Astrocyte (in vitro differentiated cells and primary cell): ENCODE measurements around the gene MCF2L2. TPM values are rescaled to one million over a fixed set of nuclear protein-coding genes. Genes with fewer than 3 reads are reported as not detected.
A peak's percentile ranks its signal among the peaks of the same experiment; 100 is the strongest.

Experiments used
- DNase-seq: peaks from one replicate; pipeline ENCODE4 v3.0.0-alpha.2; 2010; ENCODE audit warnings: low read depth
- FAIRE-seq: peaks from 2 replicates; lab custom pipeline; 2011; peaks lifted over from hg19 to GRCh38; lab: Jason Lieb, UNC
- H2AFZ ChIP-seq: 2 replicates; pipeline ENCODE4 v1.6.0; 2012; ENCODE audit warnings: low read depth, low read length, inconsistent platforms
- H3K27ac ChIP-seq: 2 replicates; pipeline ENCODE4 v1.5.1; 2011; ENCODE audit warnings: low read depth, low read length, inconsistent platforms
- H3K27me3 ChIP-seq: 2 replicates; pipeline ENCODE4 v1.6.0; 2011; ENCODE audit warnings: low read length, inconsistent platforms; ENCODE audit not compliant: insufficient read depth
- H3K36me3 ChIP-seq: 2 replicates; pipeline ENCODE4 v1.5.1; 2011; ENCODE audit warnings: low read length, inconsistent platforms; ENCODE audit not compliant: insufficient read depth
- H3K4me1 ChIP-seq: 2 replicates; pipeline ENCODE4 v1.5.1; 2011; ENCODE audit warnings: low read length, inconsistent platforms; ENCODE audit not compliant: insufficient read depth
- H3K4me2 ChIP-seq: 2 replicates; pipeline ENCODE4 v1.6.0; 2012; ENCODE audit warnings: low read length, inconsistent platforms
- H3K4me3 ChIP-seq: 2 replicates; pipeline ENCODE4 v1.5.1; 2011; ENCODE audit warnings: low read depth, mild to moderate bottlenecking, low read length, inconsistent platforms; ENCODE audit not compliant: insufficient read depth
- H3K79me2 ChIP-seq: 2 replicates; pipeline ENCODE4 v1.6.0; 2012; ENCODE audit warnings: mild to moderate bottlenecking, low read length, inconsistent platforms; ENCODE audit not compliant: insufficient read depth
- H3K9ac ChIP-seq: 2 replicates; pipeline ENCODE4 v1.6.0; 2012; ENCODE audit warnings: mild to moderate bottlenecking, low read length, inconsistent platforms
- H3K9me3 ChIP-seq: 2 replicates; pipeline ENCODE4 v1.5.1; 2012; ENCODE audit warnings: low read depth, mild to moderate bottlenecking, low read length, inconsistent platforms; ENCODE audit not compliant: insufficient read depth
- H4K20me1 ChIP-seq: 2 replicates; pipeline ENCODE4 v1.6.0; 2012; ENCODE audit warnings: low read length, inconsistent platforms; ENCODE audit not compliant: insufficient read depth
- H3K27ac Mint-ChIP-seq: one replicate; pipeline ENCODE4 v1.8.0; 2021; ENCODE audit warnings: mild to moderate bottlenecking, mixed read lengths; ENCODE audit not compliant: unreplicated experiment
- H3K27me3 Mint-ChIP-seq: one replicate; pipeline ENCODE4 v1.8.0; 2021; ENCODE audit warnings: low read depth, mixed read lengths; ENCODE audit not compliant: unreplicated experiment
- H3K36me3 Mint-ChIP-seq: one replicate; pipeline ENCODE4 v1.8.0; 2021; ENCODE audit warnings: low read depth, mixed read lengths; ENCODE audit not compliant: unreplicated experiment
- H3K4me1 Mint-ChIP-seq: one replicate; pipeline ENCODE4 v1.8.0; 2021; ENCODE audit warnings: low read depth, mixed read lengths; ENCODE audit not compliant: unreplicated experiment
- H3K4me3 Mint-ChIP-seq: one replicate; pipeline ENCODE4 v1.8.0; 2021; ENCODE audit warnings: mild to moderate bottlenecking, moderate library complexity, mixed read lengths; ENCODE audit not compliant: unreplicated experiment
- H3K9me3 Mint-ChIP-seq: one replicate; pipeline ENCODE4 v1.8.0; 2021; ENCODE audit warnings: mild to moderate bottlenecking, mixed read lengths; ENCODE audit not compliant: unreplicated experiment
- EZH2 ChIP-seq: IDR thresholded peaks from 2 replicates; pipeline ENCODE4 v1.6.1; 2012; ENCODE audit warnings: mild to moderate bottlenecking, low read length, inconsistent platforms; ENCODE audit not compliant: insufficient read depth
- total RNA-seq: library from RNA; stranded (reverse); gene quantifications from 2 replicates; pipeline ENCODE4 v1.2.1, GENCODE V29; 2021
- TF ChIP-seq, protein P1 (sequence below): IDR thresholded peaks from 2 replicates; pipeline ENCODE4 v1.5.1; 2011; ENCODE audit warnings: low read depth, mild to moderate bottlenecking, inconsistent platforms, low read length, moderate library complexity; ENCODE audit not compliant: insufficient read depth

Gene MCF2L2
- total RNA-seq, 1 donor from 2014 or later: 0.89 TPM

DNA sequence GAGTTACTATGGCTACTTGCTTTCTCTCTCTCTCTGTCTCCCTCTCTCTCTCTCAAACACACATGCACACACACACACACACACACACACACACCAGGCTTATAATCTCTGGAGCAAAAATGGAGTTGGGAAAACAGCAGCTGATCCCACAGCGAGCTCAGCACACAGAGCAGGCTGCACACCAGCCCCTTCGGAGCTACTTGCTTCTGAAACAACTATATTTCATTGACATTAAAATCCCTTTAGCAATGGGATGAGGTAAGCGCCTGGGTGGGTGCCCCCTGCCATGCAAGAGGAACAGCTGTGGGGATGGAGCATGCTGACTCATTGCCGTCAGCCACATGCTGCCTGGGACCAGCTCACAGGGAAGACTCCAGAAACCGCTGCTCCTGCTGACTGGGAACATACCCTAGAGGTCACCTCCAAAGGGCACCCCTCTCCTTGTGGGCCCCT is 129.7 kb downstream of the MCF2L2 start:
- peak; percentile 92 for DNase-seq
- peak overlapping the region; percentile 69 for H3K27ac ChIP-seq
- no peaks in the 10 kb centered on the region for H3K27me3 Mint-ChIP-seq
- peak overlapping the region; percentile 93 for H3K27ac Mint-ChIP-seq
- H3K27me3 ChIP-seq: no peaks in the 10 kb centered on the region
- peak overlapping the region; percentile 85 for H3K4me2 ChIP-seq
- H3K9ac ChIP-seq: peak overlapping the region; percentile 66
- H3K4me1 ChIP-seq: peaks cover 27% of the 10 kb centered on the region
- H3K36me3 ChIP-seq: no peaks in the 10 kb centered on the region
- H4K20me1 ChIP-seq: no peaks in the 10 kb centered on the region
- peak overlapping the region; percentile 31 for H3K4me3 ChIP-seq
- no peak for TF ChIP-seq EZH2
- TF ChIP-seq, protein P1, sequence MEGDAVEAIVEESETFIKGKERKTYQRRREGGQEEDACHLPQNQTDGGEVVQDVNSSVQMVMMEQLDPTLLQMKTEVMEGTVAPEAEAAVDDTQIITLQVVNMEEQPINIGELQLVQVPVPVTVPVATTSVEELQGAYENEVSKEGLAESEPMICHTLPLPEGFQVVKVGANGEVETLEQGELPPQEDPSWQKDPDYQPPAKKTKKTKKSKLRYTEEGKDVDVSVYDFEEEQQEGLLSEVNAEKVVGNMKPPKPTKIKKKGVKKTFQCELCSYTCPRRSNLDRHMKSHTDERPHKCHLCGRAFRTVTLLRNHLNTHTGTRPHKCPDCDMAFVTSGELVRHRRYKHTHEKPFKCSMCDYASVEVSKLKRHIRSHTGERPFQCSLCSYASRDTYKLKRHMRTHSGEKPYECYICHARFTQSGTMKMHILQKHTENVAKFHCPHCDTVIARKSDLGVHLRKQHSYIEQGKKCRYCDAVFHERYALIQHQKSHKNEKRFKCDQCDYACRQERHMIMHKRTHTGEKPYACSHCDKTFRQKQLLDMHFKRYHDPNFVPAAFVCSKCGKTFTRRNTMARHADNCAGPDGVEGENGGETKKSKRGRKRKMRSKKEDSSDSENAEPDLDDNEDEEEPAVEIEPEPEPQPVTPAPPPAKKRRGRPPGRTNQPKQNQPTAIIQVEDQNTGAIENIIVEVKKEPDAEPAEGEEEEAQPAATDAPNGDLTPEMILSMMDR: no peak
- no peaks in the 10 kb centered on the region for H3K79me2 ChIP-seq
- peaks cover 37% of the 10 kb centered on the region for H3K4me1 Mint-ChIP-seq
- FAIRE-seq: no peak
- H3K9me3 Mint-ChIP-seq: no peaks in the 10 kb centered on the region
- H2AFZ ChIP-seq: peak overlapping the region; percentile 52
- no peaks in the 10 kb centered on the region for H3K9me3 ChIP-seq
- H3K4me3 Mint-ChIP-seq: no peak overlapping the region
- peaks cover 5% of the 10 kb centered on the region for H3K36me3 Mint-ChIP-seq

DNA sequence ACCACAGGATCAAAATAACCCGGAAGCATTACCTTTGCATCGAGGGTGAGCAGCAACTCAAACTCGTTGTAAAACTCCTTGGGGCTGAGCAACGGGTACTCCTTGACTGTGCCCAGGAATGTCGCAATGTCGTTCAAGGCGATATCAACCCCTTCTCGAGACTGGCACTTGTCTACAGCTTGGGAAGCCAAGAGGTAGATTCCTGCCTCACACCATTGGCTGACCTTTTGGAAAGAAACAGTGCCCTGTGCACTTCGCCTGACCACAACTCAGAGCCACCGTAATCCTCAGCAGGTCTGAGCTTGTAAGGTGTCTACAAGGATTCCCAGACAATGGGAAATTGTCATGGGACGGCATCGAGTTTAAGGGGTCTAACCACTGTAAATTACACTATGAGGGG is 131.5 kb downstream of the MCF2L2 start:
- no peaks in the 10 kb centered on the region for H3K27me3 ChIP-seq
- Mint-ChIP-seq H3K4me3 (no peak overlapping the region), H3K9me3 (no peaks in the 10 kb centered on the region), H3K27me3 (no peaks in the 10 kb centered on the region), H3K4me1 (peaks cover 27% of the 10 kb centered on the region), H3K36me3 (peaks cover 5% of the 10 kb centered on the region), H3K27ac (no peak overlapping the region)
- TF ChIP-seq, protein P1: no peak
- TF ChIP-seq EZH2: no peak
- no peaks in the 10 kb centered on the region for H4K20me1 ChIP-seq
- H3K36me3 ChIP-seq: no peaks in the 10 kb centered on the region
- H3K4me3 ChIP-seq: no peak overlapping the region
- no peak overlapping the region for H3K27ac ChIP-seq
- FAIRE-seq (no peak), DNase-seq (no peak)
- H3K9ac ChIP-seq: no peak overlapping the region
- no peaks in the 10 kb centered on the region for H3K79me2 ChIP-seq
- no peaks in the 10 kb centered on the region for H3K9me3 ChIP-seq
- peaks cover 24% of the 10 kb centered on the region for H3K4me1 ChIP-seq
- H2AFZ ChIP-seq: no peak overlapping the region
- H3K4me2 ChIP-seq: no peak overlapping the region

DNA sequence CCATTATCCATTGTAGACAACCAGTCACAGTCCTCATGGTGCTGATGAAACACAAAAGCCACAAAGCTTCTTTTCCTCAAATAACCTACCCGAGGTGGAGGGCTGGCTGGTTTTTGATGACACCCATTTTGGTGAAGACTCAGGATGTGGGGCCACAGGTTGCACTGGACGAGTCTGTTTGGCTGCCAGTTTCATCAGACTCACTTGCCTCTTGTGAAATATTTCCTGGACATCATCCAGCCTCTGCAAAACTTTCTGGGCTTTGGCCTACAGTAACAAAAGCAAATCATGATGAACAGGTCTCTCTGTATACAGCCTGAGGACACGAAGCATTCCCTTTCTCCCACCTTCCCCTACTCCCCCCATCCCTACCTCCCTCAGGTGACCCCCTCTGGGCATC is 133.2 kb downstream of the MCF2L2 start:
- H3K4me1 ChIP-seq: peaks cover 28% of the 10 kb centered on the region
- no peak overlapping the region for H2AFZ ChIP-seq
- H3K9me3 Mint-ChIP-seq: no peaks in the 10 kb centered on the region
- TF ChIP-seq, protein P1: no peak
- no peak for TF ChIP-seq EZH2
- no peaks in the 10 kb centered on the region for H3K9me3 ChIP-seq
- H3K27ac ChIP-seq: no peak overlapping the region
- H3K79me2 ChIP-seq: no peaks in the 10 kb centered on the region
- H3K27ac Mint-ChIP-seq: no peak overlapping the region
- no peak for FAIRE-seq
- no peak overlapping the region for H3K4me2 ChIP-seq
- peaks cover 5% of the 10 kb centered on the region for H3K36me3 Mint-ChIP-seq
- no peaks in the 10 kb centered on the region for H3K36me3 ChIP-seq
- H3K4me1 Mint-ChIP-seq: peaks cover 25% of the 10 kb centered on the region
- no peaks in the 10 kb centered on the region for H3K27me3 Mint-ChIP-seq
- H3K9ac ChIP-seq: no peak overlapping the region
- no peaks in the 10 kb centered on the region for H4K20me1 ChIP-seq
- H3K4me3 ChIP-seq: no peak overlapping the region
- H3K4me3 Mint-ChIP-seq: no peak overlapping the region
- no peaks in the 10 kb centered on the region for H3K27me3 ChIP-seq
- peak; percentile 84 for DNase-seq
